A673 (cell line): ENCODE results near the gene MATR3. TPM values are rescaled to one million over a fixed set of nuclear protein-coding genes. Genes with fewer than 3 reads are reported as not detected.

Source experiments
- BruUV-seq: library from RNA; stranded (reverse); fragments of 400-500 nt; replicated peaks from 2 replicates; lab custom pipeline; 2021; lab: Mats Ljungman, UMichigan
- CTCF ChIA-PET: fragments of 300-600 bp; sonication (Branson Sonifier 250); formaldehyde crosslinking; loops from one replicate; lab custom pipeline; 2022; ENCODE audit warnings: antibody characterized with exemption; lab: Charles Lee
- POLR2A ChIA-PET: fragments of 300-600 bp; sonication (Branson Sonifier 250); formaldehyde crosslinking; loops from one replicate; lab custom pipeline; 2022; ENCODE audit warnings: antibody characterized with exemption; ENCODE audit not compliant: low non-redundant PET; lab: Charles Lee
- DNase-seq: peaks from one replicate; pipeline ENCODE4 v3.0.0-alpha.2; 2015; ENCODE audit warnings: low spot score
- H3K27ac ChIP-seq: fragments of 200-600 bp; sonication (generic); 2 replicates; pipeline ENCODE4 v1.5.1; 2016; ENCODE audit warnings: mixed run types, low read depth, mild to moderate bottlenecking, mixed read lengths, antibody characterized with exemption, low read length; ENCODE audit not compliant: poor library complexity, severe bottlenecking
- H3K27me3 ChIP-seq: fragments of 200-600 bp; sonication (generic); replicated peaks from 2 replicates; pipeline ENCODE4 v1.6.1; 2017; ENCODE audit warnings: mixed run types, low read depth, mild to moderate bottlenecking, mixed read lengths, antibody characterized with exemption, low read length; ENCODE audit not compliant: insufficient read depth, poor library complexity
- H3K36me3 ChIP-seq: fragments of 200-600 bp; sonication (generic); 2 replicates; pipeline ENCODE4 v1.6.1; 2016; ENCODE audit warnings: mixed run types, mild to moderate bottlenecking, mixed read lengths, antibody characterized with exemption, low read length; ENCODE audit not compliant: insufficient read depth, poor library complexity, severe bottlenecking
- H3K4me1 ChIP-seq: fragments of 200-600 bp; sonication (generic); 2 replicates; pipeline ENCODE4 v1.6.1; 2017; ENCODE audit warnings: mixed run types, mild to moderate bottlenecking, mixed read lengths, antibody characterized with exemption, low read length; ENCODE audit not compliant: insufficient read depth, poor library complexity, severe bottlenecking
- H3K4me3 ChIP-seq: fragments of 200-600 bp; sonication (generic); 2 replicates; pipeline ENCODE4 v1.5.1; 2016; ENCODE audit warnings: low read depth, mixed run types, mild to moderate bottlenecking, mixed read lengths, low read length; ENCODE audit not compliant: poor library complexity, severe bottlenecking
- H3K9me3 ChIP-seq: fragments of 200-600 bp; sonication (generic); 2 replicates; pipeline ENCODE4 v1.6.1; 2016; ENCODE audit warnings: mixed run types, low read depth, mild to moderate bottlenecking, mixed read lengths, antibody characterized with exemption, low read length; ENCODE audit not compliant: poor library complexity, severe bottlenecking
- EZH2 ChIP-seq: fragments of 200-600 bp; sonication (generic); IDR thresholded peaks from 2 replicates; pipeline ENCODE4 v1.6.1; 2017; ENCODE audit warnings: borderline replicate concordance, low read depth, mild to moderate bottlenecking, mixed read lengths, antibody characterized with exemption, low read length; ENCODE audit not compliant: poor library complexity, severe bottlenecking
- intact Hi-C: fragments of 100-400 bp; cut with micrococcal nuclease; formaldehyde crosslinking; loops from one replicate; pipeline ENCODE4 v1.10.0; 2022; ENCODE audit not compliant: unreplicated experiment
- total RNA-seq: library from RNA; stranded (reverse); gene quantifications from 2 replicates; pipeline ENCODE4 v1.2.3, GENCODE V29; 2021
- TF ChIP-seq, protein P1 (sequence below): fragments of 300-800, 200-600 bp; sonication (generic); conservative IDR thresholded peaks from 2 replicates; pipeline ENCODE4 v1.5.1; 2017; ENCODE audit warnings: low read depth, mild to moderate bottlenecking, antibody characterized with exemption, low read length, moderate library complexity, mixed read lengths

MATR3 gene
- total RNA-seq, 1 experiment from 2014 or later, result 286 TPM

GRCh38 chr5:139251695-139252288, 41.7 kb upstream of the MATR3 start:
- no TSS peak for BruUV-seq
- ChIA-PET CTCF (interaction anchor here (0.6 kb wide), 1 partner anchor 65 kb away, joined by 3 read pairs; no protein-coding TSS in a partner anchor), POLR2A (no interaction called here)

DNA sequence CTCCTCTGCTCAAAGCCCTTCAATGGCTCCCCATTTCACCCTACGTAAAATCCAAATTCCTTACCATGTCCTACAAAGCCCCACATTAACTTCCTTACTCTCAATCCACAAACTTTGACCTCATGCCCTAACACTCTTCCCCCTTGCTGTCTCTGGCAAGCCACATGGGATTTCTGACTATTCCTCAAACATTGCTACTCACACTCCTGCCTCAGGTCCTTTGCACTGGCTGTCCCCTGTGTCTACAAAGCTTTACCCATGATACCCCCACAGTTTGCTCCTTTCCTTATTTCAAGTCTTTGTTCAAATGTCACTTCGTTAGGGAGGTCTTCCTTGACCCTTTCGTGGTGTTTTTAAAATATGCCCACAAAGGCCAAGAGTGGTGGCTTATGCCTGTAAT, 40.4 kb upstream of the MATR3 start:
- CTCF ChIA-PET, result no interaction called here
- TF ChIP-seq, protein P1, sequence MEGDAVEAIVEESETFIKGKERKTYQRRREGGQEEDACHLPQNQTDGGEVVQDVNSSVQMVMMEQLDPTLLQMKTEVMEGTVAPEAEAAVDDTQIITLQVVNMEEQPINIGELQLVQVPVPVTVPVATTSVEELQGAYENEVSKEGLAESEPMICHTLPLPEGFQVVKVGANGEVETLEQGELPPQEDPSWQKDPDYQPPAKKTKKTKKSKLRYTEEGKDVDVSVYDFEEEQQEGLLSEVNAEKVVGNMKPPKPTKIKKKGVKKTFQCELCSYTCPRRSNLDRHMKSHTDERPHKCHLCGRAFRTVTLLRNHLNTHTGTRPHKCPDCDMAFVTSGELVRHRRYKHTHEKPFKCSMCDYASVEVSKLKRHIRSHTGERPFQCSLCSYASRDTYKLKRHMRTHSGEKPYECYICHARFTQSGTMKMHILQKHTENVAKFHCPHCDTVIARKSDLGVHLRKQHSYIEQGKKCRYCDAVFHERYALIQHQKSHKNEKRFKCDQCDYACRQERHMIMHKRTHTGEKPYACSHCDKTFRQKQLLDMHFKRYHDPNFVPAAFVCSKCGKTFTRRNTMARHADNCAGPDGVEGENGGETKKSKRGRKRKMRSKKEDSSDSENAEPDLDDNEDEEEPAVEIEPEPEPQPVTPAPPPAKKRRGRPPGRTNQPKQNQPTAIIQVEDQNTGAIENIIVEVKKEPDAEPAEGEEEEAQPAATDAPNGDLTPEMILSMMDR, result no peak

More at GRCh38 chr5:139251695-139252288, 41.7 kb upstream of the MATR3 start:
- H3K27me3 ChIP-seq, result no peaks in the 10 kb centered on the region
- TF ChIP-seq EZH2, result no peak
- TF ChIP-seq, protein P1, result no peak
- no peaks in the 10 kb centered on the region for H3K36me3 ChIP-seq
- H3K27ac ChIP-seq, result no peak overlapping the region
- intact Hi-C loops, result no loop called here
- DNase-seq, result no peak
- H3K4me1 ChIP-seq, result peaks cover 9% of the 10 kb centered on the region
- H3K4me3 ChIP-seq, result no peak overlapping the region
- no peaks in the 10 kb centered on the region for H3K9me3 ChIP-seq

GRCh38 chr5:139256820-139257219, 36.7 kb upstream of the MATR3 start:
- Histone ChIP-seq H3K27me3 (no peaks in the 10 kb centered on the region), H3K27ac (no peak overlapping the region), H3K9me3 (no peaks in the 10 kb centered on the region), H3K4me3 (no peak overlapping the region), H3K4me1 (no peaks in the 10 kb centered on the region), H3K36me3 (no peaks in the 10 kb centered on the region)
- POLR2A ChIA-PET, result no interaction called here
- intact Hi-C loops, result no loop called here
- no peak for TF ChIP-seq EZH2
- TF ChIP-seq, protein P1, result no peak
- no TSS peak for BruUV-seq
- CTCF ChIA-PET, result no interaction called here
- DNase-seq, result no peak

More for the DNA sequence above, 40.4 kb upstream of the MATR3 start:
- DNase-seq, result no peak
- no peak overlapping the region for H3K4me3 ChIP-seq
- no peaks in the 10 kb centered on the region for H3K36me3 ChIP-seq
- POLR2A ChIA-PET, result no interaction called here
- no peaks in the 10 kb centered on the region for H3K27me3 ChIP-seq
- intact Hi-C loops, result no loop called here
- H3K27ac ChIP-seq, result no peak overlapping the region
- H3K4me1 ChIP-seq, result no peaks in the 10 kb centered on the region
- no peaks in the 10 kb centered on the region for H3K9me3 ChIP-seq
- no TSS peak for BruUV-seq
